Keratinocyte (primary cell): ENCODE data around the gene FASTKD2.

Experiments used
- CTCF ChIP-seq, 3 experiments: IDR thresholded peaks in 1 of 3; conservative IDR thresholded peaks in 1 of 3; optimal IDR thresholded peaks in 1 of 3; 2 replicates in 2 of 3; 3 replicates in 1 of 3; pipeline versions ENCODE3 to v1.5.1; 2011; ENCODE audit warnings: low read length in 3 of 3, mild to moderate bottlenecking in 3 of 3, moderate library complexity in 2 of 3, control low read depth in 1 of 3, inconsistent platforms in 1 of 3; ENCODE audit not compliant: insufficient read depth in 2 of 3; ENCODE audit errors: extremely low read depth in 1 of 3
- EZH2 ChIP-seq: IDR thresholded peaks from one replicate; pipeline ENCODE4 v1.6.1; 2012; ENCODE audit warnings: inconsistent platforms, mild to moderate bottlenecking, low read length, moderate library complexity

GRCh38 chr2:206736935-206737334, 28.5 kb upstream of the FASTKD2 start:
- TF ChIP-seq EZH2 = no peak
- no peak for TF ChIP-seq CTCF (optimal IDR thresholded peaks at IDR 0.05 in 1 of 3, IDR thresholded peaks at IDR 0.05 in 1 of 3, conservative IDR thresholded peaks at IDR 0.05 in 1 of 3; ENCODE audit: extremely low read depth in 1 of 3, insufficient read depth in 2 of 3, low read length in 3 of 3)
